ENCODE data around the gene CX3CR1.
A peak's percentile ranks its signal among the peaks of the same experiment; 100 is the strongest.

Gene CX3CR1

DNA sequence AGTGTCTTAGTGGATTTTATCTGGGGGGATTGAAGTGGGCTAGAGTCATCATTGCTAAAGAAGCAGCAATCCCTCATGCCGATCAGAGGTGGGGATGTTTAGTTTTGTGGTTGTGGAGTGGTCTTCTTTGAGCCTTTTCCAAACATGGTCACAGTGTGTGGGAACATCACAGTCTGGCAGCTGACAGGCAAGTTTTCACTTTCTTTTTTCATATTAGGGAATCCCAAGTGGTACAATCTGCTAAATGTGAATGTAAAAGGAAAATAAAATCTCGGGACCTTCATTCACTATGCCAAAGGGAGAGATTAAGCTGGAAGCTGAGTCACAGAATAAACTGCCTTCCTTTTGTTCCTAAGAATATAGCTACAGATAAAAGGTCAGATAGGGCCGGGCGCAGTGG, 10.4 kb upstream of the CX3CR1 start:
- no peak for DNase-seq

DNA sequence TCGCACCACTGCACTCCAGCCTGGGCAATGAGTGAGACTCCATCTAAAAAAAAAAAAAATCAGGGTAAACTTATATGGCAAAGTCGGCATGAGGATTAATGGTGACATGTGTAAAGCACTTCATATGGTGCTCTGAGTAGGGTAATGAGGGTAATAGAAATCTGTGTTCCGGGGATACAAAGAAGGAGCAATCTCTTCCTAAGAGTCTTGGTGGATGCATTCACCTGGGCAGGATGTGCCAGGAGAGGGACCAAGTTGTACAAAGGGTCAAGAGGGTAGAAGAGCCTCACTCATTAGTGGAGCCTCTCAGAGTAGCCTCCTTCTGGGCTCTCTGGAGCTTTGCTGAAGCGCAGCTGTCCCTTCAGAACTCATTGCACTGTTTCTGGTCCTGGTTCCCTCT, 9.3 kb upstream of the CX3CR1 start:
- DNase-seq = no peak

DNA sequence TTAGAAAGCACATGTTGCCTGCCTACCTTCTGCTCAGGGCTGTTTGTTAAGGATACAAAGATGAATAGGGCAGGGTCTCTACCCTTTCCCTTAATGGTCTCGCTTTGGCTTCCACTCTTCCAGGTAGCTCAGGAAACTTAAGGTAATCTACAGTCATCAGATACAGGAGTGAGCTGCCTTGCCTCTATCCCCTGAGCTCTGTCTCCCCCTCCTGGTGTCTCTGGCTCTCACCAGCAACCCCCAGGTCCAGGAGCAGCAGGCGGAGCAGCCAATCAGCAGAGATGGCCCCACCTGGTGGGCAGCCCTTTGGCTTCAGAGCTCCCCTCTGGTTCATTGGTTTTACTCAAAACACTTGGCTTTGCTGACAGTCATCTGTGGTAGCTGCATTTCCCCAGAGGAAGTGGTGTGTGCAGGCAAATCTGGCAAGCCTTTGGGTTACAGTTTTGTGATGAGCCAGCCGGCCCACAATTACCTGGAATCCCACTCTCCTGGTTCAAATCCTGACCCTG, 8.5 kb upstream of the CX3CR1 start:
- peak; percentile 82 for DNase-seq

DNA sequence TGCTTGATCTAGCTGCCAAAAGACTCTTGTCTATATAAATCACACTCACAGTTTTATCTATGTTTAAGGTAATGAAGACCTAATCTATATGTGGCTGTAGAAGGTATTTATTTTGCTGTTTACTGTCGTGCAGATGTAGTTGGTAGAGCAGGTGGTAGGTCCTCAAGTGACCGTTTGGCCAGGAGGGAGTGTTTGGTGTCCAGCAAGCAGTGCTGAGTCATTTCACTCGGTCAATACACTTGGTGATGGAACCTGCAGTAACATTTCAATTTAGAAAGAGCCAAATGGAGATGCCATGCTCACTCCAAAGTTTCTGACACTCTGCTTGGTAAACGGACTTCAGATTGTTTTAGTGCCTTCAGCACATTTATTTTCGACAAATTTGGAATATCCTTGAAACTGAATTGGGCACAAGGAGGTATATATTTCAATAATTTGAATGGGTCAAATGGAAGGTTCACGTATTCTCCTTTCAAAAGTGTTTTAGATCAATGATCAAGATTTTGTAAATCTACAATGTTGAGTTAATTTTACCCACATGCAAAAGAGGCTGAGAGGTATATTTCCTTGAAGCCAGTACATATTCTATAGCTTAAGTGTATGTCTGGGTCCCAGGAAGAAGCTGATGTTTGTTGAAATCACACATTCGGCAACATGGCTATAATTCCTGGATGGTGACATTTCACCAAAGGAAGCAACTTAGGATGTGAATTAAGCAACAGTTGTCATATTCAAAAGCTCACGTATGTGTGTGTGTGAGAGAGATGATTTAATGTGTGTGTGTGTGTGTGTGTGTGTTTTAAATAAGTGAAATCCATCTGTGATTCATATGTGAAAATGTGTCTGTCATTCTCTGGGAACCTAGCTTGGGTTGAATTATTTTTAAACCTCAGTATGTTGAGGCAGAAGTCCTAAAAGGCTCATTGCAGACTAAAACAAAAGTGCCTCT, 7.7 kb upstream of the CX3CR1 start:
- no peak for DNase-seq

DNA sequence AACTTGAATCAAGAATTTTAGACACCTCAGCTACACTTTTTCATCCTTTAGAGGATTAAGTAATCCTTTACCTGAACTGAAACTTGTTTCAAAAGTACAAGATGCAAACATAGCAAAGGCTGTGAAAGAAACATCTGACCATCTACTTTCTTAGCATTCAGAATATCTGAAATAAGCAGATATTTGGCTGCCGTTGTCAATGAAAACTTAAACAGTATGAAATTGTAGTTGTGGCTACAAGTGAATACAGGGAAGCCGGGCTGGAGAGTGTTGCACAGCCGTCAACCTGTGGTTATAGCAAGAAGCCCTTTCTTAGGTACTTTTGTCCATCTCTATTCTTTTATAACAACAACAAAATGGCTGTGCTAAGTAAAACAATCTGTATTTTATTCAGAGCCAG, 6.9 kb upstream of the CX3CR1 start:
- no peak for DNase-seq

DNA sequence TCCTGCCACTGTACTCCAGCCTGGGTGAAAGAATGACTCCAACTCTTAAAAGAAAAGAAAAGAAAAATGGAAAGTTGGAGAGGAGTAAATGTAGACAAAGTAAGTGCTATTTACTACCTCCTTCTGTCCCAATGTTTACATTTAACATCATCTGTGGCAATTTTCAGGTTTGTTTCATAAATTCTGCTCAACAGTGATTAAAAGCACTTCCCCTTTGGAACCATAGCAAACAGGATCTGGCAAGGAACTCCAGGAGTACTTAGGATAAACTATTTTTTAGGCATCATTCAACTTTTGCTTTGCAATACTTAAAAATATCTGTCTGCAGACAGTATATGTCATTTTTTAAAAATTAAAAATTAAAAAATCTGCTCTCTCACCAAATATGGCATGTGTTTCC, 5.5 kb upstream of the CX3CR1 start:
- no peak for DNase-seq

DNA sequence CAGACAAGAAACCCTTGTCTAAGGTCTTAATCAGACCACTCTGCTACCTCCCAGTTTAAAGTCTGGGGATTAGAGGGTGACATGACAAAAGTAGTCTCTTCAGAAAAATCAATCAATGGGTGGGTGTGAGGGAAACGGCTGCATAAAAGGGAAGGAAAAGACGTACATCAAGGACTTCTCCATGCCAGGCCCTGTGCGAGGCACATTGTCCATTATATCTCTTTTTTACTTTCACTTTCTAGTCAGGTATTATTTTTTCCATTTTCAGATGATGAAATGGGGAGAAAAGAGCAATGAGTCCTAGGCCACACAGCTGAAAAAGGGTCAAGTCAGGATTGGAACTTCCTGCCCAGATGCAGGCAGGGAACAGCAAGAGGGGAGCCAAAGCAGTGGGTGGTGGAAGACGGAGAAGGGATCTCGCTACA, 4.6 kb upstream of the CX3CR1 start:
- DNase-seq = no peak

DNA sequence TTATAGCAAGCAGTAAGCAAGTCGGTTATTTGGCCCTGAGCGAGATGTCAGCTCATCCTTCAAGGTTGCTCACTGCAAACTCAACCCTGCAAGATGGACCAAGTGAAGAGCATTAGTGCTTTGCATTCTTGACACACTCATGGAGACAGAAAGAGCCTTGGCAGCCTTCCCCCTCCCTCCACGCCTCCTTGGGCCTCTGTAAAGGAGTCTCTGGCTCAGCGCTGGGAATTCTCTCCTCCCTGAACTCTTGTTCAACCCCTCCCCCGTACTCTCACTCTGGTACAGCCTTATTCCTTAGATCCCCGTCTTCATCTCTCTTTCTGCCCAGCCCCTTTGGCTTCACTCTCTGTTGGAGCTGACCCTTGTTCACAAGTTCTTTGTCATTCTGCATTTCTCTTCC, 2.2 kb upstream of the CX3CR1 start:
- DNase-seq = no peak

DNA sequence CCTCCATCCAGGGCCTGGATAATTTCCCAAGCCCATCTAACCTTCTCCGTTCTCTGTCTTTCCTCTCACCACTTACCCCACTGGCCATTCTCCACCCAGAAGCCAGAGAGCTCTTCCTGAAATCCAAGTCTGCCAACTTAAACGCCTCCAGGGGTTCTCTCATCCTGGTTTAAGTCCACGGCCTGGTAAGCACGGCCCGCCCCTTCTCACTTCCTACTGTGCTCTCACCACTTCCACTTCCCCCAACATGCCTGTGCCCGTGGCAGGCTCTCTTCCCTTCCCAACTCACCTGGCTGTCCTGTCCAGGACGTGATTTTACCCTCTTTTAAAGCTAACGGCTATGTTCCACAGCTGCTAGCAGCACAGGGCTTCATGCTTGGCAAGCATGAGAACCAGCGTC, 1.7 kb upstream of the CX3CR1 start:
- DNase-seq = no peak

DNA sequence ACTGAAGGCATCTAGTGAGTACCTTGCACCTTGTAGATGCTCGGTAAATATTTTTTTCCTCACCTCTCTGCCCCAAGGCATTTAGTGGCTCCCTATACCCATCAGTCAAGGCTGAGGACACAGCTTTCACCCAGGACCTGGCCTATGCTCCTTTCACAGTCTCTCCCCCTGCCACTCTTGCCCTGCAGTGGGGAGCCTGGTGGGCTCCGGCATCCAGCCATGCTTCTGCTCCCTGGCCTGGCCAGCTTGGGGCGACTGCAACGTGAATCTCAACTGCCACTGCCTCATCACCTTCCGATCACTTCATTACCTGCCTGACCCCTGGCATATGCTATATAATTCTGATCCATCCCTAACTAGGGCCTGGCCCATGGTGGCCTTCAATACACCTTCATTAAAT, 735 bp upstream of the CX3CR1 start:
- no peak for DNase-seq

DNA sequence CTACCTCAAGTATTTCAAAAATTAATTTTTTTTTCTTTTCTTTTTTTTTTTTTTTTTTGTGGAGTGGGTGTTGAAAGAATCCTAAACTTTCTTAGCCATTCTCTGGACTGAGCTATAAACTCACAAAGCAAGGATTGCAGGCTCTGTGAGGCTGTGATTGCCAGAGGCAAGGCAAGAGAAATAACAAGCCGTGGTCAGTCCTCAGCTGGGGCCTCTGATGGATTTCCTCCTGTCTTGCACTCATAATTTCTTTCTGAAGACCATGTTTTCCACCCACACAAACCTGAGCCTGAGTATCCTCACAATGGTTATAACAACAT, 1.3 kb downstream of the CX3CR1 start:
- DNase-seq = no peak

DNA sequence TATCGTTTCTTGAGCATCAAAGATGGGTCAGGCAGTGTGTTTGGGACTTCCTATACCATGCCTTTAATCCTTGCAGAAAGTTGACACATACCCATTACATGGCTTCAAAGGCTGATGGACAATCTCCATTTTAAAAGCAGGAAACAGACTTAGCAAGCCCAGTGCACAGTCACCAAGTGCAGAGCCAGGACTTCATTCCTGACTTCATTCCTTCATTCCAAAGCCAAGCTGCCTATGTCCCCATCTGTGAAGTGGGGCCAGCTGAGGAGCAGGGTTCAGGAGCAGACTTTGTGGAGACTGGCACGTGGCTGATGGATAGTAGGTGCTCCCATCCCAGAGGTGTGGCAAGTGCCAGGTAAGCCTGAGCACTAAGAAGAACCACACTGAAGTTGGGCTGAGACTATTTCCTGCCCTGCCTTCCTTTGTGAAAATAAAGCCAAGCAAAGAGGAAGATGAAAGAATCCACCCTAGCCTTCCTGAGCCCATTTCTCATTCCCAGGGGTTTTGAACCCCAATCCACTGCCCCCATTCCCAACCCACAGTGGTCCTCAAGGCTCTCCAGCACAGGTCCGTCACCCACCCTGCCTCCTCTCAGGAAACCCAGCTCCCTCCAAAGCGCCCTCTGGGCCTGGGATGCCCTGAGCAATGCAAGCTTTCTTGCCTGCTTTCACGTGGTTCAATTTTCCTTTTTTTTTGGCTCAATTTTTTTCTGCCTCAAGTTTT, 1.8 kb downstream of the CX3CR1 start:
- DNase-seq = no peak

DNA sequence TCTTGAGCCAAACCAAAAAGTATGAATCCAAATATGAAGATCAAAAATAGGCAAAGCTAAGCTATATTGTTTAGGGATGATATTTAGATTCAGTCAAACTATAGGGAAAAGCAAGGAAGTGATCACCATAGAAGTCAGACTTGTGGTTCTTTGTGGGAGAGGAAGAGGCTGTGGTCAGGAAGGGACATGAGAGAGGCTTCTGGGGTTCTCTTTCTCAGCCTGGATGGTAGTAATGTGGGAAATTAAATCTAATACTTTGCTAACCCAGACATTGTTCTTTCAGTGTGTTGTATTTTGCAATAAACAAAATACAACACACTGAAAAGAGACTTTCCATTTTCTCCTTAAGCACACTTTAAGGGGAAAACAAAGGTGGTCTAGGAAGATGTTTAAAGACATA, 3.1 kb downstream of the CX3CR1 start:
- DNase-seq = no peak

DNA sequence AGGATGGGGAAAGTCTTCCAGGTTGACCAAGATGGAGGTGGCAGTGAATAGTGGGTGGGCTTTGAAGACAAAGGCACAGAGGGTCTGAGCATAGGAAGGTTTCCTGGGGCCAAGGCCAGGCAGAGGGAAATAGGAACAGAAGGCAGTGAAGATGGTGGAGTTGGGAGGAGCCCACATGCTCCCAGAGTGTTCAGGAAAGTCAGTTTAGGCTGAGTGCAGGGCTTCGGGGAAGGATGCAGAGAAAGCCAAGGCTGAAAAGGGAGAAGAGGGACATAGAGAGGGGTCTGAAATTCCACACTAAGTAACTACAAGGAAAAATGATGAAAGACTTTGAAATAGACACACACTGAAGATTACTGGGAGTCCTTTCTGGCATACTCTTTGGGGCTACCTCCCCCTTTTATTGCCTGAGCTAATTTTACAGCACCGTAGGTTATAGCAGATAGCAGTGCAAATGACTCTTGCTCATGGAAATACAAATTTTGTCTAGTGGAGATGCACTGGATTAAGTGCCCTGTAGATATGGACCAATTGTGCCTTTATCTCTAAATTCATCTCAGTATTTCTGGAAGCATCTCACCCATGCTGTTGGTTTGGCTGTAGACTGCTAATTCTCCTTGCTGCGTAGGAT, 3.8 kb downstream of the CX3CR1 start:
- DNase-seq = no peak

DNA sequence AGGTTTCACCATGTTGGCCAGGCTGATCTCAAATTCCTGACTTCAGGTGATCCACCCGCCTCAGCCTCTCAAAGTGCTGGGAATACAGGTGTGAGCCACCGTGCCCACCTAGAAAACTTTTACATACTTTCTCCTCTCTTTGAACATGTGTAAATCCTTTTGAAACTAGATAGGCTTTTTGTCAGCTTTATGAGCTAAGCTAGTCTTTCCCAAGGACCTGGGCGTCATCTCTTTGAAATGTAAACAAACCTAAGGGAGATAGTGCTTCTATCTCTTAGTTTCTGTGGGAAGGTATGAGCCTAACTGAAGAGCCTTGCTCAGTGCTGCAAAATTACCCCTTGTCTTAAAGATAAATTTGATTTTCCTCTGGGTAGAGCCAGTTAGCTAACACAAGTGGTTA, 4.8 kb downstream of the CX3CR1 start:
- DNase-seq = no peak

DNA sequence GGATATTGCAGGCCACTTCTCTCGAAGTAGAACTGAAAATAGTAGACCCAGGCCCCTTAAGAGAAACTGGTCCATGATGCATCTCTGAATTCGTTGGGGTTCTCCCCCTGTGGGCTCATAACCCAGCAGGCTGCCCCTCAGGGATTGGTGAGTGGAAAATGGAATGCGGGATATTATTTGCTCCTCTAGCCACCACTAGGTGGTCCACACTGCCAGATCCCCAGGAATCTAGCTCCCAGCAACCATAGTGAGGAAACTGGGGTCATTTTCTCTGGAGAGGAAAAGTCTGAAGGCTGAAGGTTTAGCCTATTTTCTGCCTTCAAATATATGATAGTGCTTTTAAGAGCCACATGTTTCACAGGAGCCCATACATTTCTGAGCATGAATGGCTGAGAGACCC, 6.7 kb downstream of the CX3CR1 start:
- no peak for DNase-seq

DNA sequence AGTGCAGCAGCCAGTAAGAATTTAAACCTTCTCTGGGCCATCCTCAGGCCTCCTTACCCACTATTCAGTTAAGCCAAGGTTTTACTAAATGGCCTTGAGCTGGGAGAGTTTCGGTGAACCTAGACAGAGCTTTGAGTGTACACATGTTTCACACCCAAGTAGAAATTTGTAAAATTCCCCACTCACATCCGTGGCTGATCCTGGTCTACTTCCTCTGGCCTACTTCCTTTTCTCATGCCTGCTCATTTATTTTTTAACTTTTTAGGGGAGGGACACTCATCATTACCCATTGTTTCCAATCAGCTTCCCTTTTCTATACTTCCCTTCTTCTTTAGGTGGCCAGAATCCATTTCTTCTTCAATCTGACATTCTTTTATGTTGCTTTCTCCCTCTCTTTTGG, 7.6 kb downstream of the CX3CR1 start:
- DNase-seq = no peak

DNA sequence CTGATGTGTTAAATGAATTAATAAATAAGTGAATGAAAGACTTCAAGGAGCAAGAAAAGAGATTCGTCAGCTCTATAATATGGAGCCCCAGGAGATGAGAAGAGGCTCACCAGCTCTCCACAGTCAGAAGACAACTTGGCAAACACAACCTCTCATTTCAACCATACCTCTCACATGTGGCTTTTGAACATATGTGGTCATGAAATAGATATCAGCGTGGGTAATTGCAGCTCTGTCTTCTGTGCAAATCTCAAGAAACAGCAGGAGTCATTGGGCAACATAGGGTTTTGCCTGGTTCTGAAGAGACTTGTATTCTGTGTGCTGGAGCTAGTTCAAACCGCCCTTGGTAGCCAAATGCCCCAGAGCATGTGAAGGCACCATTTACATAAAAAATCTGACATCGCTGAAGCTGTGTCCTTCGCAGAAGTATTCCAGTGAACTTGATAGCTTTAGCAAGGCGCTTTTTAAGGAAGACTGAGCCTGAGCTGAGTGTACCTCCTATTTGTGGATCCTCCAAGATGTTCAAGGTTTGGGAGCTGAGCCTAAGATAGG, 8.4 kb downstream of the CX3CR1 start:
- DNase-seq = no peak

DNA sequence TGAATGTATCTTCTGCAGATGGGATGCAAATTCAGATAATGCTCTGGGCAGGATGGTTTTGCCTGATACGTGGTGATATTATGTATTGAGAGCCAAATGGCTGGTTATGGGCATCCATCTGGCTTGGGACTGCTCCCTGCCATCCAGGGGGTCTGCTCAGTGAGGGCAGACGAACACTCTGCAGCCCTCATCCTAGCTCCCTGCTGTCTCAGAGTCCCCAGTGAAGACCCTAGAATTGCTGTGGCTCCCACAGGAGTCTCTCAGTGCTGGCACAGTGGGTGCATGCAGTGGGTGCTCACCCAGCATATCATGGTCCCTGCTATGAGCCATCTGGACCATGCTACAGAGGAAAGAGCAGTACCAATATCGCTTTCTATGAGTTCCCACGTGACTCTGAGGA, 10.3 kb downstream of the CX3CR1 start:
- DNase-seq = no peak

DNA sequence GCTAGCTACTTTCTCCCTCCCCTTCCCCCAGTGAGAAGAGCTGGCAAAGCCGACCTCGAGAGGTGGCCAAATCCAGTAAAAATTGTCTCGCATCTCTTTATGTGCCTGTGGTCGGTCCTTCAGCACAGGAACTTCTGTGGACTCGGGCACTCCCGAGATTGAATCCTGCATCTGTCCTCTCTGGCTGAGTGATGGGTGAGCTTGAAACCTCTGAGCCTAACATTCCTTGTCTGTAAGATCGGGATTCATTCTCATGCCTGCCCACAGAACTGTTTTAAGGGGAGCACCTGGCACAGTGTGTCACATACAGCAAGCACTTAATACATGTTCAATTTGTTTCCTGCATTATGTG, 11.3 kb downstream of the CX3CR1 start:
- DNase-seq = no peak

DNA sequence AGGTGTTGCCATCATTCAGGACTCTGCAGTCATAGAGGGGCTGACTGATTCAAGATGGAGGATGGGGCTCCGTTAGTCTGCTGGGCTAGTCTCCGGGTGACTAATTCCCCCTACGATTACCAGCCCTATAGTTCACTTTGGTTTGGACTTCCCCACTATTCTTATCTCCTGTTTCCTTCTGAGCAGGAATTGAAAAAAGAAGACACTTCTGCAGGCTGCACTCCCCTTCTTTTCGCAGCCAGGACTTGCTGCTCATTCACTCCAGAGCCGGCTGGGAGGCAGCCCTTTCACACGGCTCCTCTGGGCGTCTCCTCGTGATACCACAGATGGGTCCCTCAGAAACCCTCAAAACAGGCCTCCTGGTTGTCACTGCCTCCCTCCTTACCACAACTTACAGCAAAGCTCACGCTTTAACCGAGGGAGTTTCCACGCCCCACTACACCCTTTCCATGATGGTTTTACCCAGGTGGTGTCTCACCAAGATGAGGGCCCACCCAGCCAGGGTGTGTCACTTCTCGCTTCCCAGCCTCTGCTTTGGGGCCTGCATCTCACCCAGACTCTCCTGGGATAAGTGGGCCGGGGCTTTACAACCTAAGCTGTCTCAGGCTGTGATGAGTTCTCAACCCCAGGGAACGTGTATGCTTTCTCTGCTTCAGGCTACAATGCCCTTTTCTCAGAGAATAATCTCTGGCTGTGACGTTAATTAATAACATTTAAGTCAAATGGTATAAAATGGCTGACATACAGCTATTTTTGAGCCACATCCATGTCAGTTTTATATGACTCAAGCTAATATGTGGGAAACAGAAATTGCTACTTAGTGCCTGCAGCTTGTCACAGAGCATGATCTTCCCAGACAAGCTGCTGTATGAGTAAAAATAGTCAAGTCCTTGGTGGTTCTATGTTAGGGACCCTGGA, 11.9 kb downstream of the CX3CR1 start:
- no peak for DNase-seq

DNA sequence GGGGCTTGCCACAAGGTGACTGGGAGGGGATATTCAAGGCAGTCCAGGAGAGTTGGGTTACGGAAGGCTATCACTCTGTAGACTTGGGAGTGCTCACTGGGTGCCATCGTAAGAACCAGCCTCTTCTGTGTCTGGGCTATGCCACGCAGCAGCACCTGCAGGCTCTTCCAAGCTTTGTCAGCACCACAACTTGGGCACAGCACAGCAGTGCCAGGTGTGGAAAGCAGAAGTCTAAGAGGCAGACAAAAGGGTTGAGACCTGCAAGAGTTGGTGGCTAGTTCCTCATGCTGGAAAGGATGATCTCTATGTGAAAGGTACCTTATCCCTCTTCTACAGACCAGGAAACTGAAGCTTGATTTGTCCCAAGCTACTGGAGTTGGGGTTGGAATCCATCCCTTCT, 15.8 kb downstream of the CX3CR1 start:
- no peak for DNase-seq

DNA sequence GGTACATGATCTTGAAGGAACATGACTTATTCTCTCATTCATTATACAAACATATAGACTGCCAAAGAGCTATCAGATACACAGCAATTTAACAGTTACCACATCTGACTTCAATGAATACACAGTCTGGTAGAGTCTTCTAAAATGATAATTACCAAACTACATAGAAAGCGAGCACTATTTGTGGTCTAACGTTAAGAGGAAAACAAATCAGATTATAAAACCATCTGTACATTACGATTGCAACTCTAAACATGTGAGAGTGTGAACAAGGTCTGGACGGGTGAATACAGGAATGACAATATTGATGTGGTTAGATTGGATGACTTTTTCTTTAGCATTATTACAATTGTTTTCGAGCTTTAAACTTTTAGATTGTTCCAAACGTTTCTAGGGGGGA, 16.3 kb downstream of the CX3CR1 start:
- no peak for DNase-seq
